Esophagus muscularis mucosa (tissue), 4 donors: Measurements from ENCODE around the gene TMEM17.

Source experiments
- CTCF ChIP-seq, 3 experiments: fragments of 200-600 bp in 2 of 3; fragments of 450-650 bp in 1 of 3; sonication (generic) in 2 of 3; IDR thresholded peaks; one replicate each; pipeline ENCODE4 v1.5.1; 2017 to 2019; ENCODE audit warnings: antibody characterized with exemption in 3 of 3, mild to moderate bottlenecking in 2 of 3, moderate library complexity in 1 of 3
- EP300 ChIP-seq: sonication (generic); formaldehyde crosslinking; IDR thresholded peaks from one replicate; pipeline ENCODE4 v1.6.1; 2017; ENCODE audit warnings: antibody characterized with exemption
- POLR2A ChIP-seq: fragments of 450-650 bp; IDR thresholded peaks from one replicate; pipeline ENCODE4 v1.6.1; 2017; ENCODE audit warnings: antibody characterized with exemption, moderate library complexity, mild to moderate bottlenecking, low read depth
- POLR2AphosphoS5 ChIP-seq, 2 donors: sonication (generic); formaldehyde crosslinking; IDR thresholded peaks; one replicate each; pipeline ENCODE4 v1.6.1; 2017; ENCODE audit warnings: antibody characterized with exemption in 2 of 2

GRCh38 chr2:62536873-62537547 is 31.0 kb upstream of the TMEM17 start:
- TF ChIP-seq EP300 (no peak), CTCF (IDR thresholded peaks at IDR 0.05) (no peak), POLR2A (no peak), POLR2AphosphoS5 (IDR thresholded peaks at IDR 0.05) (no peak)
